ENCODE data around the gene GNG7. TPM values are rescaled to one million over a fixed set of nuclear protein-coding genes. Genes with fewer than 3 reads are reported as not detected.

Gene GNG7
- total and polyA plus RNA-seq, 8 donors: 4.0 to 8.8 (median 6.0) TPM

DNA sequence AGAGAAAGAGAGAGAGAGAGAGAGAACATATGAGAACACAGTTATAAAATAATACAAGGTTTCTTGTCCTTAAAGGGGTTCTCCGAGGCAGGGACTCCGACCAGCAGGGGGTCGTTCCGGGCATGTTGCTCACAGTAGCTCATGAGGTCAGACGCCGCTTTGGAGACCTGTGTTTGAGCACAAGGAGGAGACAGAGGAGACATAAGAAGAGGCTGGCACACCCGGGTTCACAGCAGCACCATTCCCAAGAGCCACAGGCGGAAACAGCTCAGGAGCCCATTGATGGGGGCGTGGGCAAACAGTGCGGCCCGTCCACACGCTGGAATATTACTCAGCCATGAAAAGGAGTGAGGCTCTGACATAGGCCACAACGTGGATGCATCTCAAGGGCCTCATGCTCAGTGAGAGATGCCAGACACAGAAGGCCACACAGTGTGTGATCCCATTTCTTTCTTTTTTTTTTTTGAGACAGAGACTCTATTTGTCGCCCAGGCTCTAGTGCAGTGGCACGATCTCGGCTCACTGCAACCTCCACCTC, 187.4 kb downstream of the GNG7 start:
- Histone ChIP-seq H3K4me3 (no peak overlapping the region), H3K27ac (no peak overlapping the region), H3K4me1 (no peaks in the 10 kb centered on the region), H3K36me3 (no peaks in the 10 kb centered on the region), H3K27me3 (no peaks in the 10 kb centered on the region), H3K9me3 (no peaks in the 10 kb centered on the region)
- TF ChIP-seq, protein P1, sequence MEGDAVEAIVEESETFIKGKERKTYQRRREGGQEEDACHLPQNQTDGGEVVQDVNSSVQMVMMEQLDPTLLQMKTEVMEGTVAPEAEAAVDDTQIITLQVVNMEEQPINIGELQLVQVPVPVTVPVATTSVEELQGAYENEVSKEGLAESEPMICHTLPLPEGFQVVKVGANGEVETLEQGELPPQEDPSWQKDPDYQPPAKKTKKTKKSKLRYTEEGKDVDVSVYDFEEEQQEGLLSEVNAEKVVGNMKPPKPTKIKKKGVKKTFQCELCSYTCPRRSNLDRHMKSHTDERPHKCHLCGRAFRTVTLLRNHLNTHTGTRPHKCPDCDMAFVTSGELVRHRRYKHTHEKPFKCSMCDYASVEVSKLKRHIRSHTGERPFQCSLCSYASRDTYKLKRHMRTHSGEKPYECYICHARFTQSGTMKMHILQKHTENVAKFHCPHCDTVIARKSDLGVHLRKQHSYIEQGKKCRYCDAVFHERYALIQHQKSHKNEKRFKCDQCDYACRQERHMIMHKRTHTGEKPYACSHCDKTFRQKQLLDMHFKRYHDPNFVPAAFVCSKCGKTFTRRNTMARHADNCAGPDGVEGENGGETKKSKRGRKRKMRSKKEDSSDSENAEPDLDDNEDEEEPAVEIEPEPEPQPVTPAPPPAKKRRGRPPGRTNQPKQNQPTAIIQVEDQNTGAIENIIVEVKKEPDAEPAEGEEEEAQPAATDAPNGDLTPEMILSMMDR (IDR thresholded peaks at IDR 0.05): no peak
- WGBS, 2 donors: 92 to 93% methylated on average over 16 of the region's 16 CpGs
- DNase-seq: peak in 1 of 6 donors; percentile 6
- ATAC-seq: no peak
- intact Hi-C loops (cut with DNase I): no loop called here
- no peak for FAIRE-seq

DNA sequence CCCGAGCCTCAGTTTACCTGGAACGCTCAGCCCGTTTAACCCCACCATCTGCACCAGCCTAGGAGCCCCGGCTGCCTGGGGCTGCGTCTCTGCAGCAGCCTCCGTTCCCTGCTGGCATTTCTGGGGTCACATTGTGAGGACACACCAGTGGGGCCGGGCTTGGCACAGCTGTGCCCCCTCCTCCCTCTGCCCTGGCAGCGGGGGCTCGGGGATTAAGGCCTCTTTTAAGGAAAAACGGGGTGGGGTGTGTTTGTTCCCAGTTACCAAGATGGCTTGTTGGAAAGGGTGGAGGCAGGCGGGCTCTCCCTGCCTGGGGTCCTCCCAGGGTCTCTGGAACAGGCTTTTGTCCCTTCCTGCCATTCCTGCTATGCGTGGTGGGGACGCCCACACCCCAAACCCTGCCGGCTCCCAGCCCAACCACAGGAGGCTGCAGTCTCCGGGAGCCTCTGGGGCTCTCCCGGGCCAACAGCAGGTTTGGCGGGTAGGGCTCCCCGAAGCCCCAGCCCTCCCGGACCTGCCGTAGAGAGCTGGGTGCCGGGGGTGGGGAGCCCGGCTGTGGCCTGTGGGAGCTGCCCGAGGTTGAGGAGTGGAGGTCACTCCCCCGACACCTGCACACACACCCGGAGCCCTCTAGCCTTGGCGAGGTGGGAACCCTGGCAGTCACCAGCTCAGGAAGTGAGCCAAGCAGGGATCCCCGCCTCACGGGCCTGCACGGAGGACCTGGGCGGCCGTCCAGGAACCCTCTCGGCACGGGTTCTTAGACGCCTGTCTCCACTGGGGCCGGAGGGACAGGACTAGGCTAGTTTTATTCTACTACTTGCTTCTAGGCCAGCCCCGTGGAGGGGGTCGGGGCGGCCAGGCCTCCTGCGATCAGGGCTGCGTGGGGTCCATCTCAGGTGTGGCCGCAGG, 189.7 kb downstream of the GNG7 start:
- H3K9me3 ChIP-seq: no peaks in the 10 kb centered on the region
- H3K27me3 ChIP-seq: no peaks in the 10 kb centered on the region
- DNase-seq (peak in 2 of 6 donors; percentile 27 to 58), ATAC-seq (peak in 2 of 4 donors; percentile 28 to 29), FAIRE-seq (no peak)
- H3K36me3 ChIP-seq: no peaks in the 10 kb centered on the region
- H3K4me1 ChIP-seq: no peaks in the 10 kb centered on the region
- TF ChIP-seq, protein P1 (IDR thresholded peaks at IDR 0.05): no peak
- 74 to 76% methylated on average over 40 to 41 of the region's 41 CpGs for WGBS, 2 donors
- no peak overlapping the region for H3K4me3 ChIP-seq
- H3K27ac ChIP-seq: no peak overlapping the region
- intact Hi-C loops (cut with DNase I): no loop called here

DNA sequence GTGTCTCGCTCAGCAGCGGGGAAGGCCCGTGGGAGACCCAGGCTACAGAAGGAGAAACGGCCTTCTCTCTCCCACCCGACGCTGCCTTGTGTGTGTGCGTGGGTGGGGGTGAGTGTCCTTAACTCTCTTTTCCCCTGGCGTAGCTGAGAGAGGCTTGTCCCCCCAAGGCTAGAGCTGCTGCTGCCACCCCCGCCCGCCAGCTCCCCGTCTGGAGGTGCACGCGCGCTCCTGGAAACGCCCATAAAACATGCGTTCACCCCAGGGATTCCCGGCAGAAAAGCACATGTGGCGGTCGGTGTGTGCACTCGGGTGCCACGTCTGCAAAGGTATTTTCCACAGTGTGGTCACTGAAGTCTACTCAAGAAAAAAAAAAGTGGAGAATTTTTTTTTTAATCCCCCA, 190.5 kb downstream of the GNG7 start:
- intact Hi-C loops (cut with DNase I): no loop called here
- no peaks in the 10 kb centered on the region for H3K27me3 ChIP-seq
- no peaks in the 10 kb centered on the region for H3K9me3 ChIP-seq
- H3K4me1 ChIP-seq: peaks cover 0 to under 1% (median under 1%) of the 10 kb centered on the region in 3 donors
- WGBS, 2 donors: 90 to 94% methylated on average over 16 to 21 of the region's 21 CpGs
- TF ChIP-seq, protein P1 (IDR thresholded peaks at IDR 0.05): no peak
- no peak overlapping the region for H3K27ac ChIP-seq
- ATAC-seq (no peak), DNase-seq (no peak), FAIRE-seq (no peak)
- H3K36me3 ChIP-seq: no peaks in the 10 kb centered on the region
- H3K4me3 ChIP-seq: no peak overlapping the region

DNA sequence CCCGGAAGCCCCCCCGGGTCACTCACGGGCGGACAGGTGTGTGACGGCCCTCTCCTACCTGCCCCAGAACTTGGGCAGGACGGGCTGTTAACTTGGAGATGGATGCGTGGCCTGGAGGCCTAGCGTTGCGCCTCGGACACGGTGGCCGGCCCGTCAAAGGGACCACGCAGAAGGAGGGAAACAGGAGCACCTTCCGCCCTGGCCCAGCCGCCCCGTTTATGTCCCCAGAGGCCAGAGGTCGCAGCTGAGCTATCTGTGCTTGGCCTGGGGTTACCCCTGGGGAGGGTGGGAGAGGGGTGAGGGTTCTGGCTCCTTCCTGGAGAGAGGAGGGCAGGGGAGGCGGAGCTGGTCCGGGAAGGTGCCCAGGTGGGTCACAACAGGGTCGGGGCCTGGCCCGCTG, 190.9 kb downstream of the GNG7 start:
- 86 to 94% methylated on average over 18 to 22 of the region's 22 CpGs for WGBS, 2 donors
- Histone ChIP-seq H3K27ac (no peak overlapping the region), H3K9me3 (no peaks in the 10 kb centered on the region), H3K36me3 (no peaks in the 10 kb centered on the region), H3K27me3 (no peaks in the 10 kb centered on the region), H3K4me3 (no peak overlapping the region), H3K4me1 (peaks cover 0 to 4% (median 4%) of the 10 kb centered on the region in 3 donors)
- DNase-seq (no peak), FAIRE-seq (no peak), ATAC-seq (no peak)
- intact Hi-C loops (cut with DNase I): no loop called here
- TF ChIP-seq, protein P1 (IDR thresholded peaks at IDR 0.05): no peak

DNA sequence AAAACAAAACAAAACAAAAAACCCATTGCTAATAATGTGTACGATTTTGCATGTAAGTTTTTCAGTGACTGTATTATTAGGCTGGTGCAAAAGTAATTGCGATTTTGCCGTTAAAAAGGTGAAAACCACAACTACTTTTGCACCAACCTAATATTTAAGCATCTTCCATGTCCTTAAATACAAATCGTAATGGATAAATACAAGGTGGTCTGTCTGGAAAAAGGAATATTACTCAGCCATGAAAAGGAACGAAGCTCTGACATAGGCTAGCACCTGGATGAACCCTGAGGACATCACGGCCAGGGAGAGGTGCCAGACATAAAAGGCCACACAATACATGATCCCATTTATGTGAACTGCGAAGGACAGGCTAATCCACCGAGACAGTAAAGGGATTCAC, 193.4 kb downstream of the GNG7 start:
- DNase-seq: no peak
- Histone ChIP-seq H3K27ac (no peak overlapping the region), H3K4me3 (no peak overlapping the region), H3K4me1 (peaks cover 0 to 7% (median 6%) of the 10 kb centered on the region in 3 donors), H3K9me3 (no peaks in the 10 kb centered on the region), H3K27me3 (no peaks in the 10 kb centered on the region), H3K36me3 (no peaks in the 10 kb centered on the region)
- TF ChIP-seq, protein P1 (IDR thresholded peaks at IDR 0.05): no peak
- no peak for ATAC-seq
- FAIRE-seq: no peak
- intact Hi-C loops (cut with DNase I): no loop called here
- WGBS, 2 donors: 89 to 96% methylated on average over 8 of the region's 8 CpGs

Data from pancreas (tissue), 10 donors.